Kidney (tissue), 14 donors: Measurements from ENCODE around the gene RTL9. TPM values are rescaled to one million over a fixed set of nuclear protein-coding genes. Genes with fewer than 3 reads are reported as not detected.

Experiments
- DNase-seq, 5 donors: peaks; one replicate each; pipeline ENCODE4 v3.0.0-alpha.2; 2013 to 2020
- FAIRE-seq: peaks from 2 replicates; lab custom pipeline; 2012; peaks lifted over from hg19 to GRCh38; lab: Jason Lieb, UNC
- H3K27ac ChIP-seq, 2 donors: one replicate each; pipeline ENCODE4 v1.7.0; 2013; ENCODE audit warnings: low read depth in 2 of 2, low read length in 2 of 2, inconsistent platforms in 1 of 2
- H3K27me3 ChIP-seq: one replicate; pipeline ENCODE4 v1.7.1; 2013; ENCODE audit warnings: low read length, inconsistent platforms; ENCODE audit not compliant: control insufficient read depth, insufficient read depth
- H3K36me3 ChIP-seq, 3 donors: one replicate each; pipeline versions ENCODE4 v1.7.0 to v1.7.1; 2013; ENCODE audit warnings: low read length in 3 of 3, control low read depth in 1 of 3, inconsistent platforms in 1 of 3; ENCODE audit not compliant: insufficient read depth in 3 of 3, control insufficient read depth in 2 of 3
- H3K4me1 ChIP-seq, 3 donors: one replicate each; pipeline versions ENCODE4 v1.7.0 to v1.7.1; 2013; ENCODE audit warnings: low read length in 3 of 3, inconsistent platforms in 1 of 3, low read depth in 1 of 3; ENCODE audit not compliant: control insufficient read depth in 2 of 3, insufficient read depth in 2 of 3
- H3K4me3 ChIP-seq, 3 donors: one replicate each; pipeline versions ENCODE4 v1.7.0 to v1.8.1; 2013; ENCODE audit warnings: low read length in 3 of 3, control low read depth in 1 of 3, inconsistent platforms in 1 of 3
- H3K9ac ChIP-seq, 3 donors: one replicate each; pipeline versions ENCODE4 v1.7.0 to v1.7.1; 2013; ENCODE audit warnings: low read length in 3 of 3, control low read depth in 1 of 3, inconsistent platforms in 1 of 3
- H3K9me3 ChIP-seq, 3 donors: one replicate each; pipeline versions ENCODE4 v1.7.0 to v1.7.1; 2013; ENCODE audit warnings: low read length in 3 of 3, control low read depth in 1 of 3, inconsistent platforms in 1 of 3; ENCODE audit not compliant: control insufficient read depth in 2 of 3, insufficient read depth in 1 of 3
- intact Hi-C: fragments of 100-400 bp; cut with DNase I; formaldehyde crosslinking; loops from one replicate; pipeline ENCODE4 v1.11.1; 2022
- polyA plus RNA-seq: library from polyadenylated mRNA; stranded (reverse); fragments of 350-450 nt; fragmentation: Illumina TruSeq; extraction: RNeasy Lipid Tissue Mini Kit (QIAGEN cat#74804); gene quantifications from one replicate; pipeline ENCODE4 v1.2.3, GENCODE V29; 2014; ENCODE audit warnings: low read depth, low replicate concordance; ENCODE audit not compliant: insufficient read depth
- total RNA-seq: library from RNA; stranded (reverse); fragmentation: NEBNext Ultra II Directional; extraction: Animal tissue kit (Norgen Biotek cat#: 25700); gene quantifications from one replicate; pipeline ENCODE4 v1.2.1, GENCODE V29; 2021
- TF ChIP-seq, protein P1 (sequence below): IDR thresholded peaks from 3 replicates; pipeline ENCODE4 v1.5.1; 2012; ENCODE audit warnings: mild to moderate bottlenecking, moderate library complexity, borderline replicate concordance; ENCODE audit not compliant: insufficient read depth; ENCODE audit errors: extremely low read depth
- donor health status: control.
- donor health status: control.
- donor health status: control.
- donor health status: control.
- donor health status: control.
- donor health status: DM: yes; HTN: yes; CAD: no.
- donor health status: Normal renal cell carcinoma (clear cell type).

The RTL9 gene
- total and polyA plus RNA-seq, 2 donors from 2014 or later, result not detected

DNA sequence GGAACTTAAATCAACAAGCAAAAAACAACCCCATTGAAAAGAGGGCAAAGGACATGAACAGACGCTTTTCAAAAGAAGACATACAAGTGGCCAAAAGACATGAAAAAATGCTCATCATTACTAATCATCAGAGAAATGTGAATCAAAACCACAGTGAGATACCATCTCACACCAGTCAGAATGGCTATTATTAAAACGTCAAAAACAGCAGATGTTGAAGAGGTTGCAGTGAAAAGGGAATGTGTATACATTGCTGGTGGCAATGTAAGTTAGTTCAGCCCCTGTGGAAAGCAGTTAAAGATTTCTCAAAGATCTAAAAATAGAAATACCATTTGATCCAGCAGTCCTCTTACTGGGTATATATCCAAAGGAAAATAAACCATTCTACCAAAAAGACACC lies 22.6 kb downstream of the RTL9 start:
- Histone ChIP-seq H3K9me3 (no peaks in the 10 kb centered on the region), H3K9ac (no peak overlapping the region), H3K4me1 (no peaks in the 10 kb centered on the region), H3K27ac (no peak overlapping the region), H3K27me3 (peaks cover 2% of the 10 kb centered on the region), H3K36me3 (no peaks in the 10 kb centered on the region), H3K4me3 (no peak overlapping the region)
- DNase-seq (no peak), FAIRE-seq (no peak)
- intact Hi-C loops, result no loop called here
- TF ChIP-seq, protein P1, sequence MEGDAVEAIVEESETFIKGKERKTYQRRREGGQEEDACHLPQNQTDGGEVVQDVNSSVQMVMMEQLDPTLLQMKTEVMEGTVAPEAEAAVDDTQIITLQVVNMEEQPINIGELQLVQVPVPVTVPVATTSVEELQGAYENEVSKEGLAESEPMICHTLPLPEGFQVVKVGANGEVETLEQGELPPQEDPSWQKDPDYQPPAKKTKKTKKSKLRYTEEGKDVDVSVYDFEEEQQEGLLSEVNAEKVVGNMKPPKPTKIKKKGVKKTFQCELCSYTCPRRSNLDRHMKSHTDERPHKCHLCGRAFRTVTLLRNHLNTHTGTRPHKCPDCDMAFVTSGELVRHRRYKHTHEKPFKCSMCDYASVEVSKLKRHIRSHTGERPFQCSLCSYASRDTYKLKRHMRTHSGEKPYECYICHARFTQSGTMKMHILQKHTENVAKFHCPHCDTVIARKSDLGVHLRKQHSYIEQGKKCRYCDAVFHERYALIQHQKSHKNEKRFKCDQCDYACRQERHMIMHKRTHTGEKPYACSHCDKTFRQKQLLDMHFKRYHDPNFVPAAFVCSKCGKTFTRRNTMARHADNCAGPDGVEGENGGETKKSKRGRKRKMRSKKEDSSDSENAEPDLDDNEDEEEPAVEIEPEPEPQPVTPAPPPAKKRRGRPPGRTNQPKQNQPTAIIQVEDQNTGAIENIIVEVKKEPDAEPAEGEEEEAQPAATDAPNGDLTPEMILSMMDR, result no peak

DNA sequence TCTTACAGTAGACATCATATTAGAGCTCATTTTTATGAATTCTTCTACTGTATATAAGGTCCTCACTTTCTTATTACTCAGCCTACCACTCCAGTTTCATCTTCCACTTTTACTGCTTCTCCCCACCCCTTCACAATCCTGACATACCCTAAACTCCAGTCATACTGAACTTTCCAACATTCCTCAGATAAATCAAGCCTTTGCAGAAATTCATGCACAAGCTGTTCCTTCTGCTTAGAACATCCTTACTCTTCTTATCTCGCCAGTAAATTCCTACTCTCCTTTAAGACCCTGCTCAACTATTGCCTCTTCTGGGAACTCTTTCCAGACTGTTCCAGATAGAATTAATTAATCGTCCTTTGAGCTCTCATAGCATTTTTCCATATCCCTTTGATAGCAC lies 24.8 kb downstream of the RTL9 start:
- no peaks in the 10 kb centered on the region for H3K36me3 ChIP-seq
- H3K9me3 ChIP-seq, result no peaks in the 10 kb centered on the region
- intact Hi-C loops, result no loop called here
- H3K27me3 ChIP-seq, result no peaks in the 10 kb centered on the region
- no peak overlapping the region for H3K27ac ChIP-seq
- H3K4me1 ChIP-seq, result no peaks in the 10 kb centered on the region
- no peak overlapping the region for H3K4me3 ChIP-seq
- DNase-seq, result peak in 1 of 5 donors; percentile 10
- TF ChIP-seq, protein P1, result no peak
- no peak for FAIRE-seq
- no peak overlapping the region for H3K9ac ChIP-seq

- FAIRE-seq (no peak), DNase-seq (no peak)
- no peak overlapping the region for H3K4me3 ChIP-seq
- H3K27ac ChIP-seq, result no peak overlapping the region
- TF ChIP-seq, protein P1, result no peak
- H3K36me3 ChIP-seq, result no peaks in the 10 kb centered on the region
- H3K27me3 ChIP-seq, result no peaks in the 10 kb centered on the region
- intact Hi-C loops, result no loop called here
- no peaks in the 10 kb centered on the region for H3K9me3 ChIP-seq
- no peak overlapping the region for H3K9ac ChIP-seq
- H3K4me1 ChIP-seq, result no peaks in the 10 kb centered on the region
Measured at GRCh38 chrX:110384490-110384889, 25.8 kb downstream of the RTL9 start.

DNA sequence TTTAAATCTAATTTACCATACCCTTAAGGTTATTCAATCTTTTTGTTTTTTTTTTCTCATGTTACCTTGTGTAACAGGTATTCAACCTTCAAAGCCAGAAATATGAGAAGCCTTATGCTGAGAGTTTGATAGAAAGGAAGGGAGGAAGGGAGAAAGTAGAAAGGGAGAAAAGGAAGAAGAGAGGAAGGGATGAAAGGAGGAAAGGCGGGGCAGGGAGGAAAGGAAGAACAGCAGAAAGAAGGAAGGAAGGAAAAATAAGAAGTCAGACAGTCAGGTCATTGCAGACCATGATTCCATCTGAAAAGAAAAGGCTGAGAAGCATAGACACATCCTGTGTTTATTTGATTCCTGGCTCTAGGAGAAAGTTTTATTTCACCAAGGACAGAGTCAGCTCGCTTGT lies 30.9 kb downstream of the RTL9 start:
- H3K4me1 ChIP-seq, result no peaks in the 10 kb centered on the region
- no peaks in the 10 kb centered on the region for H3K27me3 ChIP-seq
- no peaks in the 10 kb centered on the region for H3K36me3 ChIP-seq
- intact Hi-C loops, result no loop called here
- no peak overlapping the region for H3K27ac ChIP-seq
- no peaks in the 10 kb centered on the region for H3K9me3 ChIP-seq
- TF ChIP-seq, protein P1, result no peak
- FAIRE-seq, result no peak
- DNase-seq, result no peak
- H3K4me3 ChIP-seq, result no peak overlapping the region
- no peak overlapping the region for H3K9ac ChIP-seq
